ENCODE results near the gene C11orf71.

C11orf71 gene

GRCh38 chr11:114386131-114386530 lies 14.2 kb downstream of the C11orf71 start:
- no peak overlapping the region for H3K4me3 Mint-ChIP-seq
- no peaks in the 10 kb centered on the region for H3K4me1 Mint-ChIP-seq (ENCODE audit: low read depth)
- H3K36me3 Mint-ChIP-seq, result peaks cover 4% of the 10 kb centered on the region
- peaks cover 5% of the 10 kb centered on the region for H3K27me3 Mint-ChIP-seq
- no peaks in the 10 kb centered on the region for H3K9me3 Mint-ChIP-seq (ENCODE audit: low read depth)
- no peak overlapping the region for H3K27ac Mint-ChIP-seq

- H3K36me3 Mint-ChIP-seq, result peaks cover 4% of the 10 kb centered on the region
- H3K9me3 Mint-ChIP-seq (ENCODE audit: low read depth), result no peaks in the 10 kb centered on the region
- H3K4me1 Mint-ChIP-seq (ENCODE audit: low read depth), result peaks cover 8% of the 10 kb centered on the region
These were observed 15.8 kb downstream of the C11orf71 start for GRCh38 chr11:114384487-114384886.

GRCh38 chr11:114382509-114382908 lies 17.8 kb downstream of the C11orf71 start:
- Mint-ChIP-seq H3K36me3 (peaks cover 4% of the 10 kb centered on the region), H3K27me3 (peaks cover 5% of the 10 kb centered on the region), H3K27ac (no peak overlapping the region), H3K9me3 (ENCODE audit: low read depth) (no peaks in the 10 kb centered on the region), H3K4me1 (ENCODE audit: low read depth) (peaks cover 8% of the 10 kb centered on the region), H3K4me3 (no peak overlapping the region)

More at GRCh38 chr11:114384487-114384886, 15.8 kb downstream of the C11orf71 start:
- no peak overlapping the region for H3K27ac Mint-ChIP-seq
- H3K27me3 Mint-ChIP-seq, result peaks cover 5% of the 10 kb centered on the region
- H3K4me3 Mint-ChIP-seq, result no peak overlapping the region

GRCh38 chr11:114379394-114380069 lies 20.8 kb downstream of the C11orf71 start:
- Mint-ChIP-seq H3K9me3 (ENCODE audit: low read depth) (no peaks in the 10 kb centered on the region), H3K4me1 (ENCODE audit: low read depth) (peaks cover 8% of the 10 kb centered on the region), H3K27ac (no peak overlapping the region), H3K36me3 (peaks cover 4% of the 10 kb centered on the region), H3K4me3 (no peak overlapping the region), H3K27me3 (peaks cover 6% of the 10 kb centered on the region)

- Mint-ChIP-seq H3K4me1 (ENCODE audit: low read depth) (peaks cover 8% of the 10 kb centered on the region), H3K4me3 (no peak overlapping the region), H3K27ac (no peak overlapping the region), H3K9me3 (ENCODE audit: low read depth) (no peaks in the 10 kb centered on the region), H3K36me3 (no peaks in the 10 kb centered on the region), H3K27me3 (peaks cover 5% of the 10 kb centered on the region)
These were observed 22.6 kb downstream of the C11orf71 start for GRCh38 chr11:114377612-114378267.

- H3K27me3 Mint-ChIP-seq, result peaks cover 9% of the 10 kb centered on the region
- H3K4me1 Mint-ChIP-seq (ENCODE audit: low read depth), result peaks cover under 1% of the 10 kb centered on the region
- H3K4me3 Mint-ChIP-seq, result no peak overlapping the region
- H3K27ac Mint-ChIP-seq, result no peak overlapping the region
- H3K36me3 Mint-ChIP-seq, result no peaks in the 10 kb centered on the region
- no peaks in the 10 kb centered on the region for H3K9me3 Mint-ChIP-seq (ENCODE audit: low read depth)
These were observed 25.3 kb downstream of the C11orf71 start for GRCh38 chr11:114375052-114375451.

- H3K4me3 Mint-ChIP-seq, result no peak overlapping the region
- H3K27me3 Mint-ChIP-seq, result peaks cover 14% of the 10 kb centered on the region
- H3K9me3 Mint-ChIP-seq (ENCODE audit: low read depth), result no peaks in the 10 kb centered on the region
- H3K27ac Mint-ChIP-seq, result no peak overlapping the region
- H3K4me1 Mint-ChIP-seq (ENCODE audit: low read depth), result no peaks in the 10 kb centered on the region
- H3K36me3 Mint-ChIP-seq, result no peaks in the 10 kb centered on the region
These were observed 31.2 kb downstream of the C11orf71 start for GRCh38 chr11:114368918-114369680.

GRCh38 chr11:114367244-114367957 lies 32.9 kb downstream of the C11orf71 start:
- no peaks in the 10 kb centered on the region for H3K36me3 Mint-ChIP-seq
- H3K27ac Mint-ChIP-seq, result no peak overlapping the region
- no peaks in the 10 kb centered on the region for H3K4me1 Mint-ChIP-seq (ENCODE audit: low read depth)
- H3K4me3 Mint-ChIP-seq, result no peak overlapping the region
- peaks cover 14% of the 10 kb centered on the region for H3K27me3 Mint-ChIP-seq
- H3K9me3 Mint-ChIP-seq (ENCODE audit: low read depth), result no peaks in the 10 kb centered on the region

GRCh38 chr11:114366331-114367243 lies 33.7 kb downstream of the C11orf71 start:
- no peak overlapping the region for H3K4me3 Mint-ChIP-seq
- no peaks in the 10 kb centered on the region for H3K36me3 Mint-ChIP-seq
- no peaks in the 10 kb centered on the region for H3K4me1 Mint-ChIP-seq (ENCODE audit: low read depth)
- H3K27ac Mint-ChIP-seq, result no peak overlapping the region
- peaks cover 11% of the 10 kb centered on the region for H3K27me3 Mint-ChIP-seq
- no peaks in the 10 kb centered on the region for H3K9me3 Mint-ChIP-seq (ENCODE audit: low read depth)

GRCh38 chr11:114362958-114363357 lies 37.4 kb downstream of the C11orf71 start:
- Mint-ChIP-seq H3K36me3 (no peaks in the 10 kb centered on the region), H3K4me1 (ENCODE audit: low read depth) (no peaks in the 10 kb centered on the region), H3K4me3 (no peak overlapping the region), H3K27ac (no peak overlapping the region), H3K9me3 (ENCODE audit: low read depth) (no peaks in the 10 kb centered on the region), H3K27me3 (peaks cover 10% of the 10 kb centered on the region)

- H3K4me3 Mint-ChIP-seq, result no peak overlapping the region
- peaks cover 10% of the 10 kb centered on the region for H3K27me3 Mint-ChIP-seq
- no peaks in the 10 kb centered on the region for H3K9me3 Mint-ChIP-seq (ENCODE audit: low read depth)
- H3K27ac Mint-ChIP-seq, result no peak overlapping the region
- H3K4me1 Mint-ChIP-seq (ENCODE audit: low read depth), result no peaks in the 10 kb centered on the region
- H3K36me3 Mint-ChIP-seq, result no peaks in the 10 kb centered on the region
These were observed 38.0 kb downstream of the C11orf71 start for GRCh38 chr11:114362326-114362725.

- peaks cover 8% of the 10 kb centered on the region for H3K27me3 Mint-ChIP-seq
- H3K9me3 Mint-ChIP-seq (ENCODE audit: low read depth), result no peaks in the 10 kb centered on the region
- H3K27ac Mint-ChIP-seq, result no peak overlapping the region
- no peaks in the 10 kb centered on the region for H3K4me1 Mint-ChIP-seq (ENCODE audit: low read depth)
- H3K4me3 Mint-ChIP-seq, result no peak overlapping the region
- H3K36me3 Mint-ChIP-seq, result no peaks in the 10 kb centered on the region
These were observed 41.0 kb downstream of the C11orf71 start for GRCh38 chr11:114359342-114359741.

- H3K36me3 Mint-ChIP-seq, result no peaks in the 10 kb centered on the region
- peaks cover 8% of the 10 kb centered on the region for H3K27me3 Mint-ChIP-seq
- H3K4me1 Mint-ChIP-seq (ENCODE audit: low read depth), result no peaks in the 10 kb centered on the region
- H3K9me3 Mint-ChIP-seq (ENCODE audit: low read depth), result no peaks in the 10 kb centered on the region
- H3K27ac Mint-ChIP-seq, result no peak overlapping the region
- H3K4me3 Mint-ChIP-seq, result no peak overlapping the region
These were observed 41.6 kb downstream of the C11orf71 start for GRCh38 chr11:114358716-114359115.

GRCh38 chr11:114354076-114354475 lies 46.2 kb downstream of the C11orf71 start:
- Mint-ChIP-seq H3K4me1 (ENCODE audit: low read depth) (no peaks in the 10 kb centered on the region), H3K36me3 (no peaks in the 10 kb centered on the region), H3K9me3 (ENCODE audit: low read depth) (no peaks in the 10 kb centered on the region), H3K4me3 (no peak overlapping the region), H3K27me3 (peaks cover 5% of the 10 kb centered on the region), H3K27ac (no peak overlapping the region)

All from activated naive CD8-positive, alpha-beta T cell (primary cell).